ENCODE measurements around the gene SLC22A4. TPM values are rescaled to one million over a fixed set of nuclear protein-coding genes. Genes with fewer than 3 reads are reported as not detected.

SLC22A4 gene
- total and polyA plus RNA-seq, 2 donors (not counting 1 experiment from before 2014, with no cell fraction given), result 0.18 TPM; not detected in 1

- Histone ChIP-seq H3K4me2 (replicated peaks; ENCODE audit: low read depth, low read length, poor library complexity, severe bottlenecking) (no peak overlapping the region), H3K9me3 (ENCODE audit: control extremely low read depth in 1 of 3, control insufficient read depth in 2 of 3, insufficient read depth in 1 of 3, low read length in 2 of 3) (peaks cover 0 to 8% (median 0%) of the 10 kb centered on the region in 3 donors), H3K27ac (ENCODE audit: low read length in 2 of 2) (no peak overlapping the region), H2AFZ (ENCODE audit: insufficient read depth, low read depth, low read length, poor library complexity, severe bottlenecking) (no peak overlapping the region), H3K79me2 (ENCODE audit: control insufficient read depth, insufficient read depth, low read length) (no peaks in the 10 kb centered on the region), H3K4me1 (ENCODE audit: control insufficient read depth in 2 of 2, insufficient read depth in 2 of 2, low read length in 2 of 2) (peaks cover 5 to 8% of the 10 kb centered on the region in 2 donors), H3K36me3 (replicated peaks in 1 of 2; ENCODE audit: control extremely low read depth in 1 of 2, control insufficient read depth in 1 of 2, extremely low read depth in 1 of 2, insufficient read depth in 2 of 2, low read length in 1 of 2) (no peaks in the 10 kb centered on the region), H3K27me3 (replicated peaks in 1 of 4; ENCODE audit: control extremely low read depth in 1 of 4, control insufficient read depth in 3 of 4, insufficient read depth in 4 of 4, low read length in 3 of 4) (peaks cover 0 to 13% (median under 1%) of the 10 kb centered on the region in 4 experiments), H3K9ac (ENCODE audit: low read length) (no peak overlapping the region), H4K20me1 (ENCODE audit: control insufficient read depth, insufficient read depth, low read length, poor library complexity, severe bottlenecking) (no peaks in the 10 kb centered on the region), H3K4me3 (ENCODE audit: control extremely low read depth in 1 of 5, extremely low read depth in 1 of 5, insufficient read depth in 1 of 5, low read depth in 2 of 5, low read length in 4 of 5) (no peak overlapping the region)
- peaks cover 2% of the 10 kb centered on the region for H3K27me3 Mint-ChIP-seq
- no peak for TF ChIP-seq CTCF (IDR thresholded peaks at IDR 0.05)
- ATAC-seq (ENCODE audit: low read depth) (no peak), DNase-seq (no peak)
- ChIA-PET POLR2A (no interaction called here), CTCF (interaction anchor here (0.6 kb wide), 1 partner anchor 61 kb away, joined by 3 read pairs; no protein-coding TSS in a partner anchor)
- H3K4me1 Mint-ChIP-seq, result peaks cover 5% of the 10 kb centered on the region
- H3K4me3 Mint-ChIP-seq, result no peak overlapping the region
- no peaks in the 10 kb centered on the region for H3K9me3 Mint-ChIP-seq (ENCODE audit: insufficient read depth)
- H3K27ac Mint-ChIP-seq, result no peak overlapping the region
- intact Hi-C loops (cut with micrococcal nuclease), result no loop called here
These were observed 26.9 kb upstream of the SLC22A4 start for GRCh38 chr5:132267166-132267739.

- peaks cover 9% of the 10 kb centered on the region for H3K27me3 Mint-ChIP-seq
- CTCF ChIA-PET, result no interaction called here
- no peak overlapping the region for H3K4me2 ChIP-seq (replicated peaks; ENCODE audit: low read depth, low read length, poor library complexity, severe bottlenecking)
- peaks cover 10 to 12% of the 10 kb centered on the region in 2 donors for H3K4me1 ChIP-seq (ENCODE audit: control insufficient read depth in 2 of 2, insufficient read depth in 2 of 2, low read length in 2 of 2)
- H3K36me3 ChIP-seq (replicated peaks in 1 of 2; ENCODE audit: control extremely low read depth in 1 of 2, control insufficient read depth in 1 of 2, extremely low read depth in 1 of 2, insufficient read depth in 2 of 2, low read length in 1 of 2), result no peaks in the 10 kb centered on the region
- H2AFZ ChIP-seq (ENCODE audit: insufficient read depth, low read depth, low read length, poor library complexity, severe bottlenecking), result no peak overlapping the region
- no peaks in the 10 kb centered on the region for H3K9me3 Mint-ChIP-seq (ENCODE audit: insufficient read depth)
- no peak overlapping the region for H3K4me3 ChIP-seq (ENCODE audit: control extremely low read depth in 1 of 5, extremely low read depth in 1 of 5, insufficient read depth in 1 of 5, low read depth in 2 of 5, low read length in 4 of 5)
- H3K27ac Mint-ChIP-seq, result no peak overlapping the region
- no peaks in the 10 kb centered on the region for H3K79me2 ChIP-seq (ENCODE audit: control insufficient read depth, insufficient read depth, low read length)
- TF ChIP-seq EZH2 (IDR thresholded peaks at IDR 0.05; ENCODE audit: borderline replicate concordance, insufficient read depth, low read depth, low read length, poor library complexity, severe bottlenecking) (no peak), CTCF (IDR thresholded peaks at IDR 0.05) (no peak)
- DNase-seq (no peak), ATAC-seq (ENCODE audit: low read depth) (no peak)
- no peaks in the 10 kb centered on the region for H4K20me1 ChIP-seq (ENCODE audit: control insufficient read depth, insufficient read depth, low read length, poor library complexity, severe bottlenecking)
- POLR2A ChIA-PET, result no interaction called here
- H3K27ac ChIP-seq (ENCODE audit: low read length in 2 of 2), result no peak overlapping the region
- intact Hi-C loops (cut with micrococcal nuclease), result no loop called here
- H3K9ac ChIP-seq (ENCODE audit: low read length), result no peak overlapping the region
- H3K27me3 ChIP-seq (replicated peaks in 1 of 4; ENCODE audit: control extremely low read depth in 1 of 4, control insufficient read depth in 3 of 4, insufficient read depth in 4 of 4, low read length in 3 of 4), result peaks cover 0 to 19% (median under 1%) of the 10 kb centered on the region in 4 experiments
- H3K4me3 Mint-ChIP-seq, result no peak overlapping the region
- peaks cover 12% of the 10 kb centered on the region for H3K4me1 Mint-ChIP-seq
- WGBS (ENCODE audit: insufficient coverage), result 69% methylated on average over 4 of the region's 6 CpGs
- H3K9me3 ChIP-seq (ENCODE audit: control extremely low read depth in 1 of 3, control insufficient read depth in 2 of 3, insufficient read depth in 1 of 3, low read length in 2 of 3), result peaks cover 0 to 8% (median 0%) of the 10 kb centered on the region in 3 donors
These were observed 26.0 kb upstream of the SLC22A4 start for GRCh38 chr5:132267931-132268768.
